ENCODE data around the gene TMEM117. TPM values are rescaled to one million over a fixed set of nuclear protein-coding genes. Genes with fewer than 3 reads are reported as not detected.

TMEM117 gene
- total and polyA plus RNA-seq, 10 of the 15 experiments (the other 5 are each of a cell fraction or from before 2014, with no cell fraction given): 3.1 to 8.2 (median 6.1) TPM

GRCh38 chr12:44372259-44372658 lies 536.4 kb downstream of the TMEM117 start:
- Histone ChIP-seq H3K4me1 (ENCODE audit: control insufficient read depth, insufficient read depth, low read length) (peaks cover 6% of the 10 kb centered on the region), H3K27ac (ENCODE audit: control insufficient read depth, insufficient read depth) (no peak overlapping the region), H4K20me1 (ENCODE audit: control insufficient read depth, insufficient read depth) (no peaks in the 10 kb centered on the region), H3K79me2 (ENCODE audit: control insufficient read depth, insufficient read depth, low read length) (no peaks in the 10 kb centered on the region), H2AFZ (ENCODE audit: control insufficient read depth, low read depth, low read length) (no peak overlapping the region), H3K9ac (ENCODE audit: control insufficient read depth, insufficient read depth, low read length) (no peak overlapping the region), H3K9me3 (replicated peaks; ENCODE audit: control insufficient read depth, insufficient read depth, low read length) (no peaks in the 10 kb centered on the region), H3K4me3 (no peak overlapping the region), H3K27me3 (replicated peaks in 1 of 2; ENCODE audit: control insufficient read depth in 2 of 2, insufficient read depth in 2 of 2, low read length in 1 of 2) (no peaks in the 10 kb centered on the region), H3K4me2 (ENCODE audit: control insufficient read depth, insufficient read depth) (no peak overlapping the region), H3K36me3 (ENCODE audit: control insufficient read depth in 2 of 2, insufficient read depth in 2 of 2, low read length in 1 of 2) (no peaks in the 10 kb centered on the region)
- in situ Hi-C loops (cut with MboI): no loop called here
- intact Hi-C loops (cut with micrococcal nuclease; ENCODE audit: unreplicated experiment): no loop called here
- 33% methylated on average over 2 of the region's 2 CpGs for WGBS (ENCODE audit: insufficient coverage, insufficient replicate concordance, low lambda C conversion rate, missing lambda C conversion rate)
- ChIA-PET SMC1A (ENCODE audit: uncharacterized antibody, unreplicated experiment) (interaction anchor here (0.9 kb wide), 1 partner anchor 25 kb away, joined by 3 read pairs; no protein-coding TSS in a partner anchor), RAD21 (ENCODE audit: unreplicated experiment) (no interaction called here), CTCF (interaction anchor here (0.6 to 2.0 kb wide), 2 partner anchors 8 to 622 kb away, joined by 3 to 5 read pairs; no protein-coding TSS in a partner anchor), POLR2A (interaction anchor here (0.7 kb wide), 2 partner anchors 174 to 1145 kb away, joined by 3 read pairs; no protein-coding TSS in a partner anchor)
- FAIRE-seq (no peak), DNase-seq (ENCODE audit: low read depth, low spot score) (no peak), ATAC-seq (no peak)
- no TSS peak for BruUV-seq (replicated peaks)
- TF ChIP-seq ZNF384 (IDR thresholded peaks at IDR 0.05; ENCODE audit: borderline replicate concordance, low read depth, low read length) (no peak), KDM1A (IDR thresholded peaks at IDR 0.05; ENCODE audit: borderline replicate concordance) (no peak), STAT1 (conservative IDR thresholded peaks at IDR 0.05) (no peak), RAD21 (IDR thresholded peaks at IDR 0.05; ENCODE audit: insufficient read depth, low read depth, low read length) (no peak), ZNF207 (IDR thresholded peaks at IDR 0.05; ENCODE audit: borderline replicate concordance) (no peak), PRDM15 (CRISPR knock-in tag; IDR thresholded peaks at IDR 0.05) (no peak), SUPT20H (IDR thresholded peaks at IDR 0.05; ENCODE audit: borderline replicate concordance, control insufficient read depth, low read depth, low read length) (no peak), PAX5 (IDR thresholded peaks at IDR 0.05; ENCODE audit: borderline replicate concordance, low read depth, low read length) (no peak), CEBPB (IDR thresholded peaks at IDR 0.05; ENCODE audit: borderline replicate concordance in 1 of 2, low read depth in 2 of 2, low read length in 2 of 2) (no peak), FOS (IDR thresholded peaks at IDR 0.05; ENCODE audit: borderline replicate concordance, extremely low read depth, insufficient read length) (no peak), TCF3 (IDR thresholded peaks at IDR 0.05; ENCODE audit: borderline replicate concordance, insufficient read depth, low read depth, low read length) (no peak), BCL11A (IDR thresholded peaks at IDR 0.05; ENCODE audit: low read depth, low read length) (no peak), ZSCAN29 (IDR thresholded peaks at IDR 0.05) (no peak)
- TF ChIP-seq, protein P1, sequence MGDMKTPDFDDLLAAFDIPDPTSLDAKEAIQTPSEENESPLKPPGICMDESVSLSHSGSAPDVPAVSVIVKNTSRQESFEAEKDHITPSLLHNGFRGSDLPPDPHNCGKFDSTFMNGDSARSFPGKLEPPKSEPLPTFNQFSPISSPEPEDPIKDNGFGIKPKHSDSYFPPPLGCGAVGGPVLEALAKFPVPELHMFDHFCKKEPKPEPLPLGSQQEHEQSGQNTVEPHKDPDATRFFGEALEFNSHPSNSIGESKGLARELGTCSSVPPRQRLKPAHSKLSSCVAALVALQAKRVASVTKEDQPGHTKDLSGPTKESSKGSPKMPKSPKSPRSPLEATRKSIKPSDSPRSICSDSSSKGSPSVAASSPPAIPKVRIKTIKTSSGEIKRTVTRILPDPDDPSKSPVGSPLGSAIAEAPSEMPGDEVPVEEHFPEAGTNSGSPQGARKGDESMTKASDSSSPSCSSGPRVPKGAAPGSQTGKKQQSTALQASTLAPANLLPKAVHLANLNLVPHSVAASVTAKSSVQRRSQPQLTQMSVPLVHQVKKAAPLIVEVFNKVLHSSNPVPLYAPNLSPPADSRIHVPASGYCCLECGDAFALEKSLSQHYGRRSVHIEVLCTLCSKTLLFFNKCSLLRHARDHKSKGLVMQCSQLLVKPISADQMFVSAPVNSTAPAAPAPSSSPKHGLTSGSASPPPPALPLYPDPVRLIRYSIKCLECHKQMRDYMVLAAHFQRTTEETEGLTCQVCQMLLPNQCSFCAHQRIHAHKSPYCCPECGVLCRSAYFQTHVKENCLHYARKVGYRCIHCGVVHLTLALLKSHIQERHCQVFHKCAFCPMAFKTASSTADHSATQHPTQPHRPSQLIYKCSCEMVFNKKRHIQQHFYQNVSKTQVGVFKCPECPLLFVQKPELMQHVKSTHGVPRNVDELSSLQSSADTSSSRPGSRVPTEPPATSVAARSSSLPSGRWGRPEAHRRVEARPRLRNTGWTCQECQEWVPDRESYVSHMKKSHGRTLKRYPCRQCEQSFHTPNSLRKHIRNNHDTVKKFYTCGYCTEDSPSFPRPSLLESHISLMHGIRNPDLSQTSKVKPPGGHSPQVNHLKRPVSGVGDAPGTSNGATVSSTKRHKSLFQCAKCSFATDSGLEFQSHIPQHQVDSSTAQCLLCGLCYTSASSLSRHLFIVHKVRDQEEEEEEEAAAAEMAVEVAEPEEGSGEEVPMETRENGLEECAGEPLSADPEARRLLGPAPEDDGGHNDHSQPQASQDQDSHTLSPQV (IDR thresholded peaks at IDR 0.05): no peak
- TF ChIP-seq, protein P2, sequence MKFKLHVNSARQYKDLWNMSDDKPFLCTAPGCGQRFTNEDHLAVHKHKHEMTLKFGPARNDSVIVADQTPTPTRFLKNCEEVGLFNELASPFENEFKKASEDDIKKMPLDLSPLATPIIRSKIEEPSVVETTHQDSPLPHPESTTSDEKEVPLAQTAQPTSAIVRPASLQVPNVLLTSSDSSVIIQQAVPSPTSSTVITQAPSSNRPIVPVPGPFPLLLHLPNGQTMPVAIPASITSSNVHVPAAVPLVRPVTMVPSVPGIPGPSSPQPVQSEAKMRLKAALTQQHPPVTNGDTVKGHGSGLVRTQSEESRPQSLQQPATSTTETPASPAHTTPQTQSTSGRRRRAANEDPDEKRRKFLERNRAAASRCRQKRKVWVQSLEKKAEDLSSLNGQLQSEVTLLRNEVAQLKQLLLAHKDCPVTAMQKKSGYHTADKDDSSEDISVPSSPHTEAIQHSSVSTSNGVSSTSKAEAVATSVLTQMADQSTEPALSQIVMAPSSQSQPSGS (IDR thresholded peaks at IDR 0.05; ENCODE audit: low read length): no peak
